Renal cortex interstitium (tissue), 11 donors: ENCODE data around the gene CREB3L2. TPM values are rescaled to one million over a fixed set of nuclear protein-coding genes. Genes with fewer than 3 reads are reported as not detected.
"Not testable (repeated sequence)": the region's sequence is repeated elsewhere in the genome, so short reads cannot be mapped to it uniquely, and the experiment has no call there.

ENCODE experiments used
- DNase-seq, 11 donors: peaks; one replicate each; pipeline ENCODE4 v3.0.0-alpha.2; 2013; ENCODE audit warnings: low read depth in 9 of 11, low spot score in 4 of 11; ENCODE audit errors: extremely low read depth in 1 of 11
- polyA plus RNA-seq, 3 donors: library from polyadenylated mRNA; unstranded; fragments of 120-200 nt; gene quantifications; one replicate each; pipeline ENCODE4 v1.2.1, GENCODE V29; 2013; ENCODE audit not compliant: insufficient read length in 3 of 3

Gene CREB3L2
- polyA plus RNA-seq, 3 donors: 52.0 to 56.7 (median 53.1) TPM

GRCh38 chr7:138024343-138024691 lies 22.4 kb upstream of the CREB3L2 start:
- no peak for DNase-seq

DNA sequence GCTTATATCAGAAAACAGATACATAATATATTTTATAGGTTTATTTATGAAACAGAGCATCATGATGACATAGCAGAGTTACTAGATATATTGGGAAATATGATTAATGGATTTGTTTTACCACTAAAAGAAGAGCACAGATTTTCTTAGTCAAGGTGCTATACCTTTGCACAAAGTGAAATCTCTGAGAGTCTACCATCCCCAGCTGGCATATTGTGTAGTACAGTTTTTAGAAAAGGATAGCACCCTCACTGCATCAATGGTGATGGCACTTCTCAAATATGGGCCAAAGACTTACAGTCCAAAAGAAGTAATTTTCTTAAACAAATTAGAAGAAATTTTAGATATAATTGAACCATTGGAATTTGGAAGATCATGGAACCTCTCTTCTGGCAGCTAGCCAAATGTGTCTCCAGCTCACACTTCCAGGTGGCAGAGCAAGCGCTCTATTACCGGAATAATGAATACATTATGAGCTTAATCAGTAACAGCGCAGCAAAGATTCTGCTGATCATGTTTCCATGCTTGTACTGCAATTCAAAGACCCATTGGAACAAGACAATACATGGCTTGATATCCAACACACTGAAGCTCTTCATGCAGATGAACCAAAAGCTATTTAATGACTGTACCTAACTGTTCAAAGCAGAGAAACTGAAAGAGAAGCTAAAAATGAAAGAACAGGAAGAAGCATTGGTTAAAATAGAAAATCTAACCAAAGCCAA lies 21.9 kb upstream of the CREB3L2 start:
- DNase-seq: no peak

GRCh38 chr7:138021889-138022288 lies 20.0 kb upstream of the CREB3L2 start:
- DNase-seq: no peak

DNA sequence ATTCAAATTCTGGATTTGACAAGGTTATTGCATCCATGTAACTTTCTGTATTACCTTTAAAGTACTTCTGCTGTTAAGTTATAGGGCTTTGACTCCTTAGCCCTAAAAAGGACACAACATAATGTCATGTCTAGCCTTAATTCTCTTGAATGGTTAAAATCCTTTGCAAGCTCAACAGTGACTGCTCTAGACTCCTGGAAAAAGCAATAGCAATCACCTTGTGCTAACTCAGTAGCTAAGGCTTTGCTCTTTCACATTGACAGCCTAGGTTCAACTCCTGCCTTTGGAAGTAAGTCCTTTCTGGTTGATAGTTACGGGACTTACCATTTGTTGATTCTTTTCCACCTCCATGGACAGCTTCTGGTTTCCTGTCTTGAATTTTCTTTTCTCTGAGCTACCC lies 16.1 kb upstream of the CREB3L2 start:
- DNase-seq: no peak

DNA sequence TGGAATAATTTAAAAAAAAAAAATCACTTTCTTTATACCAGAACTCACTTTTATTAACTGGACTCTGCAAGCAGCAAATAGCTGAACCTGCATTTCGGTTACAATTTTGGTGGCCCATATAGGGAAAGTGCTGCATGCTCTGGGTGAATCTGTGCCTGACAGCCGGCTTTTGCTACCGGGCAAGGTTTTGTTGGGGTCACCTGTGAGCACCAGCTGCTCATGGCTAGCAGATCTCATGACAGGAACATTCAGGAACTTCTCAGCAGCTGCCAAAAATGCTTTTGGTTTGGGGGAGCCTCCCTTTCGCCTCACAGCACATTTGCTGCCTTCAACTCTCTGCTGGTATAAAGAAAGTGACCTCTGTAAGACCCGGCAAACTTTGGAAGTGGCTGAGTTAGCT lies 13.2 kb upstream of the CREB3L2 start:
- no peak for DNase-seq

DNA sequence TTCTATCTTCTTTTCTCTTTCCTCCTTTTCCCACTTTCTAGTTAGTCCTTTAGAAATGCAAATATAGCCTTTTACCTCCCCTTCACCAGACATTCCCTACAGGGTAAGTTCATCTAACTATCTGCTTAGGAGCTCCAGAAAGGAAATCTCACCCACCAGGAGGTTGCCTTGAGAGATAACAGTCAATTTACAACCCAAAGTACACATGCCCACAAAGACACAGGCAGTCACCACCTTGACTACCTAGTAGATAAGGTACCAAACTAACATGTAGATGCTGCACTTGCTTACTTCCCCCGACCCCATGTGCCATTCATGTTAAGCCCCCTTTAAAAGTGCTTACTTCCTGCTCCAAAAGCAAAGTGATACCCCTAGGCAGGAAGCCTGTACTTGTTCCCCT lies 12.8 kb upstream of the CREB3L2 start:
- DNase-seq: no peak

GRCh38 chr7:138014201-138014600 lies 12.3 kb upstream of the CREB3L2 start:
- DNase-seq: not testable (repeated sequence)

GRCh38 chr7:138009350-138009653 lies 7.4 kb upstream of the CREB3L2 start:
- DNase-seq: no peak

DNA sequence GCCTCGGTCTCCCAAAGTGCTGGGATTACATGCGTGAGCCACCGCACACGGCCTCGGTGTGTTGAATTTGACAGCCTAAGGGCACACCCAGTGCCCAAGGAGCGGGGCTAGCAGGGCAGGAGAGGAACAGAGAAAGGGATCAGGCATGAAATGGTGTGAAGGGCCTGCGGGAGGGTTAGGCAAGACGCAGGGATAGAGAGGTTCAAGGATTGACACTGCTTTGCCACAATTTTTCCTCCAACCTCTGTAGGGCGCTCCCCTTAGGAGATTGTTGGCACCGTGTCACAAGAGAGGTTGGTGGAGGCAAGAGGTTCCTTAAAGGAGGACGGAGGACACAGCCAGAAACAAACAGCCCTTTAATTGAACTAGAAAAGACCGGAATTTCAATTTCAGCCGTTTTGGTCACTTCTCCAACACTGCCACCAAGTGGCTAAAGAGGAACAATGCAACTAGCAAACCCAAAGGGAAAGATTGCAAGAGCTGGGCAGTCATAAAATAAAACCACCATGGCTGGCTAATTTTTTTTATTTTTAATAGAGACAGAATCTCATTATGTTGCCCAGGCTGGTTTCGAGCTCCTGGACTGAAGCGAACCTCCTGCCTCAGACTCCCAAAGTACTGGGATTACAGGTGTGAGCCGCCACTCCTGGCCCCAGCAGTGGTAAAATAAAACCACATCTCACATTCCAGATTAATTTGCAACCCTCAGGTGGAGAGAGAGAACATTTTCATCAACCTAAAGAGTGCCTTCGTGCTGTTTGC lies 6.9 kb upstream of the CREB3L2 start:
- peak in 8 of 11 donors; percentile 43 to 79 (median 61) for DNase-seq

GRCh38 chr7:138008019-138008587 lies 6.2 kb upstream of the CREB3L2 start:
- DNase-seq: no peak

- no peak for DNase-seq
Observed at GRCh38 chr7:138006106-138006505, 4.2 kb upstream of the CREB3L2 start.

- no peak for DNase-seq
Observed at GRCh38 chr7:138004936-138005335, 3.0 kb upstream of the CREB3L2 start.

- no peak for DNase-seq
Observed at GRCh38 chr7:138004046-138004445, 2.2 kb upstream of the CREB3L2 start.

DNA sequence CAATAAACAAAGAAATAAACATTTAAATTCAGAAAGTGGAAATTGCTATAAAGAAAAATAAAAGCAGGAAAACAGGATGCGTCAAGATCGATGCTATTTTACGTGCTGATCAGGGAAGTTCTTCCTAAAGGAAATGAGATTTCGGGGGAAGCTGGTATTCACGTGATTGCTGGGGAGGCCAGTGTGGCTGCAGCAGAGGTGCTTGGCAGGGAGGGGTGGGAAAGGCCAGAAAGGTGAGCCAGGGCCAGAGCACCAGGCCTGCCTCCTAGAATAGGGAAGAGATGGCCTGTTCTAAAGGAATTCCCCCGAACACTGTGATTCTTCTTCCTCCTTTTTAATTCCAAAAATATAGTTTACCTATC lies 923 bp upstream of the CREB3L2 start:
- no peak for DNase-seq

DNA sequence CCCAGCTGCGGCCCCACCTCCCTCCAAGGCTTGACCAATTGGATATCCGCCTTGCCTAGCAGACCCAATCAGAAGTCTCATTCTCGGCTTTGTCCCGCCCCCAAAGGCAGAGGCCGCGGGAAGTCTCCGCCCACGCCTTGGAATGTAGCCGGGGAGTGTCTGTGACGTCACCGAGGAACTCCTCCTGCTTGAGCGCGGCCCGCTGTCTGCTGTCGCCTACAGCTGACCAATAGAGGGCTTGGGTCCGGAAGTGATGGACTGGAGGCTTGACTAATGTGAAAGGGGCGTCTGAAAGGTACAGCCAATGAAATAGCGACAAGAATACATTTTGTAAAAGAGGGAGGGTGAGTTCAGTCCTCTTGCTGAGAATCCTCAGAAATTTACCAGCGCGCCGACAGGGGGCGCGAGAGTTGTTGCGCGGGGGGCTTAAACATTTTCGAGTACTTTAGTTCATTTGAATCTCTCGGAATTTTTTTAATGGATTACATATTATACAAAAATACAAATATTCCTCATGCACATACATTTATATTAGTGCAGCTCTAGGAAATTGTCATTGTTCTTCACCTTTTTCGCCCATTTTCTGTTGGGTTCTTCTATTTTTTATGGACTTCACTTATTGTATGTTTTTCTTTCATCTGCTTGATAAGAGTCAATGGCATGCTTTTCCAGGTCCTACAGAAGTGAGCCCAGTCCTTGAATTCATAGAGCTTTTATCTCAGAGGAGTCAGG lies 376 bp upstream of the CREB3L2 start:
- DNase-seq: peak; percentile 98 to 100 (median 99)

DNA sequence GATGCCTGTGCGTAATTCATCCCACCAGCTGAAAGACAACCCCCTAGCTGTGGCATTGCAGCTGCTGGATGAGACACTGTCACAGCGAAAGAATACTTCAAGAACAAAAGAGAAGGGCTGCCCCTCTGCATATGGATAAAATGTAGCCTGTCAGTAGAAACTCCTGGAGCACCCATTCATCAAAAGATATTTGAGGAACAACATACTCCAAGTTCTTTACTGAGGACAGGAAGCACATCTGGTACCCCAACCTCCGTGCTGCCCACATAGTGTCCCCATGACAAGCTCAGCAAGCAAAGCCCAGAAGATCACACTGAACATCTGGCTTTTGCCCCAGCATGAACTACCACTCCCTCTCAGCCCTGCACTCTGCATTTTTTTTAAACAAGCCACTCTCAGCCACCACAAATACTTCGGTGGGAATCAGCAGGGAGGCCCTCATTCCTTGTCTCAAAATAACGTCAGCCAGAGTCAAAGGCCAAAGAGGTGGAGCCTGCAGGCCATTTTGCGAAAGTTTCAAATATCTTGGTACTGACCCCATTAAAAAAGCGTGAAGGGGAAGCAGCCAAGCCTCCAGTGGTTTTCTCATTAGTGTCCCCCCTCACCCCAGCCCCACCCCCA lies 1.7 kb downstream of the CREB3L2 start:
- peak; percentile 61 to 85 (median 71) for DNase-seq

- no peak for DNase-seq
Observed at GRCh38 chr7:137999496-138000080, 2.3 kb downstream of the CREB3L2 start.

- DNase-seq: no peak
Observed at GRCh38 chr7:137998250-137998649, 3.6 kb downstream of the CREB3L2 start.

DNA sequence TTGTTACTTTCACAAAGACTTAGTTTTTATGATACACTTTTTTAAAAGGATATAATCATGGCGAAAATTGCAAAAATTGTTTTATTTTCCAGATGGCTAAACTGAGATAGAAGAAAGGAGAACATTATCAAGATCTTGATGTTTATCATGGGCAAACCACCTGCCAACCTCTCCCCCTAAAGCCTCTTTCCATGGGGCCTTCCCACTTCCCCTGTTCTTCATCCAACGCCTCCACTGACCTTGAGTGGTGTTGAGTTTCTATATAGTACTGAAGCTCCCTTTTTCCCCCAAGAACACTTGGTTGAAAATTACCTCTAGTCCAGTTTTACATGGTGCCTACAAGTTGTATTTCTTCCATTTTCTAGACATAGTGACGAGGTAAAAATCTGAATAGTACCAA lies 5.0 kb downstream of the CREB3L2 start:
- DNase-seq: no peak
